ENCODE measurements around the gene PRR5L. TPM values are rescaled to one million over a fixed set of nuclear protein-coding genes. Genes with fewer than 3 reads are reported as not detected.

Gene PRR5L
- total and polyA plus RNA-seq, 12 donors: 1.7 to 10.2 (median 7.3) TPM

DNA sequence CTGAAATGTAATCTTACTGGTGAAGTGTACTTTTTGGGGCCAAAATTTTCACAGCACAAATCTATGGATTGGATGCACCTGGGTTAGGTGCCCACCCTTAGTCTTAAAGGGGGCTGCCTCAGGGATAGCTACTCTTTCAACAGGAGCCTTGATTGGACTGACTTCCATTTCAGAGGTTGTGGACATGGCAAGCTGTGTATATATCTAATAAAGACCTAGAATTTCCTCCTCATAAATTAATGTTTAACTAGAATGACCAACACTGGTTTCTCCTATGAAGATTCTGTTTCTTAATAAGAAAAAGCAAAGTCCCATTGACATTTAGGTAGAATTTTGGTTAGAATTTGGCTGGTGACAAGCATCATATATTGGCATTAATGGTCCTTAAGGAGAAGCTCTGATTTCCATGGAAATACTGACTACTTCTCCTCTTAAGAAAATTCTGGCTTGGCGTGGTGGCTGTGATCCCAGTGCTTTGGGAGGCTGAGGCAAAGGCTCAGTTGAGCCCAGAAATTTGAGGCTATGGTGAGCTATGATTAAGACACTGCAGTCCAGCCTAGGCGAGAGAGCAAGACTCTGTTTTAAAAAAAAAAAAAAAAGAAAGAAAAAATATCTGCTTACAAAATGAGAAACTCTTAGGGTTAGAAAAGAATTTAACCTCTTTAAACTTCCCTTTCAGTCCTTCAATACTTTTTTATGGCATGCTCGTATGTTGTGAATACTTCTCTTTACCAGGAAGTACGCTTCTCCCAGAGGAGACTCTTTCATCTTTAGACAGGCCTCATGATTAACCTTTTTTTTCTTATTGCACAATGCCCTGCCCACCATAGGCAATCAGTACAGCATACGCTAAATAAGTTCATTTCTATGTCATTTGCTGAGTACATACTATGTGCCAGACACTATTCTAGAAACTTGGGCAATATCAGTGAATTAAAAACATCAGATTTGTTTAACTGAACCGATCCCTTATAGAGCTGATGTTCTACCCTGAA, 77.2 kb downstream of the PRR5L start:
- TF ChIP-seq, protein P1, sequence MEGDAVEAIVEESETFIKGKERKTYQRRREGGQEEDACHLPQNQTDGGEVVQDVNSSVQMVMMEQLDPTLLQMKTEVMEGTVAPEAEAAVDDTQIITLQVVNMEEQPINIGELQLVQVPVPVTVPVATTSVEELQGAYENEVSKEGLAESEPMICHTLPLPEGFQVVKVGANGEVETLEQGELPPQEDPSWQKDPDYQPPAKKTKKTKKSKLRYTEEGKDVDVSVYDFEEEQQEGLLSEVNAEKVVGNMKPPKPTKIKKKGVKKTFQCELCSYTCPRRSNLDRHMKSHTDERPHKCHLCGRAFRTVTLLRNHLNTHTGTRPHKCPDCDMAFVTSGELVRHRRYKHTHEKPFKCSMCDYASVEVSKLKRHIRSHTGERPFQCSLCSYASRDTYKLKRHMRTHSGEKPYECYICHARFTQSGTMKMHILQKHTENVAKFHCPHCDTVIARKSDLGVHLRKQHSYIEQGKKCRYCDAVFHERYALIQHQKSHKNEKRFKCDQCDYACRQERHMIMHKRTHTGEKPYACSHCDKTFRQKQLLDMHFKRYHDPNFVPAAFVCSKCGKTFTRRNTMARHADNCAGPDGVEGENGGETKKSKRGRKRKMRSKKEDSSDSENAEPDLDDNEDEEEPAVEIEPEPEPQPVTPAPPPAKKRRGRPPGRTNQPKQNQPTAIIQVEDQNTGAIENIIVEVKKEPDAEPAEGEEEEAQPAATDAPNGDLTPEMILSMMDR (IDR thresholded peaks at IDR 0.05): no peak
- no peak for TF ChIP-seq POLR2A (IDR thresholded peaks at IDR 0.05)
- Histone ChIP-seq H3K27me3 (peaks cover 16% of the 10 kb centered on the region), H3K9me3 (replicated peaks in 1 of 3) (no peaks in the 10 kb centered on the region), H3K4me1 (replicated peaks in 1 of 2) (peaks cover 7 to 14% of the 10 kb centered on the region in 2 donors), H3K27ac (no peak overlapping the region), H3K36me3 (replicated peaks in 1 of 2) (no peaks in the 10 kb centered on the region), H3K4me3 (no peak overlapping the region)
- 65 to 78% (median 69%) methylated on average over 6 of the region's 6 CpGs for WGBS, 4 donors
- intact Hi-C loops (cut with DNase I): no loop called here
- DNase-seq: no peak

DNA sequence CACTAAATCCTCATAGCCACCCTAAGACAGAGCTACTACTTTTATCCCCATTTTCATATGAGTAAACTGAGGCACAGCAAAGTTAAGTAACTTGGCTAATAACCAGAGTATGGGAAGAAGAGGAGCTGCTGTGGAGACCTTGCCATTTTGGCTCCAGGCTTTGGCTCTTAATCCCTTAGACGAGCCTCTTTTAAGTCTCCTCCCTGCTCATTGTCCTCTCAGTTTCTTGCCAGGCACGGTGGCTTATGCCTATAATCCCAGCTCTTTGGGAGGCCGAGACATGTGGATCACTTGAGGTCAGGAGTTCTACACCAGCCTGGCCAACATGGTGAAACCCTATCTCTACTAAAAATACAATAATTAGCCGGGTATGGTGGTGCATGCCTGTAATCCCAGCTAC, 78.6 kb downstream of the PRR5L start:
- intact Hi-C loops (cut with DNase I): no loop called here
- no peak overlapping the region for H3K27ac ChIP-seq
- peaks cover 7 to 14% of the 10 kb centered on the region in 2 donors for H3K4me1 ChIP-seq (replicated peaks in 1 of 2)
- no peak overlapping the region for H3K4me3 ChIP-seq
- peaks cover 16% of the 10 kb centered on the region for H3K27me3 ChIP-seq
- no peaks in the 10 kb centered on the region for H3K9me3 ChIP-seq (replicated peaks in 1 of 3)
- WGBS, 4 donors: 68 to 83% (median 78%) methylated on average over 4 of the region's 4 CpGs
- no peak for TF ChIP-seq POLR2A (IDR thresholded peaks at IDR 0.05)
- TF ChIP-seq, protein P1 (IDR thresholded peaks at IDR 0.05): no peak
- H3K36me3 ChIP-seq (replicated peaks in 1 of 2): no peaks in the 10 kb centered on the region
- no peak for DNase-seq

DNA sequence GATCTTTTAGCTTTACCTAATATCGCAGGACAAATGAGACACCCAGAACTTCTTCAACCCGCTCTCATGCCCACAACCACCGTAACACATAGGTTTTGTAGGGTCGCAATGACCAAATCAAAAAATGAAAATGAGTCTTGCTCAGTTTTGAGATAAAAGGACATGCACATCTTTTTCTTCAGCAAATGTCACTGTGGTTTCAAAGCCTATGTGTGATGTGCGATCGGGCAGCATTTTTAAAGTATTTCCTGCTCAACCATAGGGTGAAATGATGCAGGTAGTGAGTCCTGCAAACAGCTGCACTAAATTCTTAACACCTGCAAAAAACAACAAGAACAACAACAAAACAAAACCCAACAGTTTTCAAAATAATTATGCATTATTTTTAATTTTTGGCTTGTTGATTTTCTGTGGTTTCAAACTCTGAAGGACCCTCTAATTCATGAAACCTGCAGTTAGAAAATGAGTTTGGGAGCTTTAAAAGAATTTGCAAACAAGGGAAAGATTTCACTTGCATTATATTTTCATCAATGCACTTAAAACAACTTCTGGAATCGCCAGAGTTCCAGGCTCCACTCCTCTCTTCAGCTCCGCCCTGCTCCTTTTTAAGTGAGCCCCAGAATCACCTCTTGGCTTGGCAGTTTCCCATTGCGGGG, 79.4 kb downstream of the PRR5L start:
- Histone ChIP-seq H3K27me3 (peaks cover 11% of the 10 kb centered on the region), H3K4me1 (replicated peaks in 1 of 2) (peaks cover 7 to 14% of the 10 kb centered on the region in 2 donors), H3K9me3 (replicated peaks in 1 of 3) (no peaks in the 10 kb centered on the region), H3K27ac (no peak overlapping the region), H3K4me3 (peak overlapping the region in 1 of 4 donors; percentile 55), H3K36me3 (replicated peaks in 1 of 2) (no peaks in the 10 kb centered on the region)
- 61 to 69% (median 64%) methylated on average over 9 of the region's 9 CpGs for WGBS, 4 donors
- intact Hi-C loops (cut with DNase I): no loop called here
- TF ChIP-seq POLR2A (IDR thresholded peaks at IDR 0.05): no peak
- TF ChIP-seq, protein P1 (IDR thresholded peaks at IDR 0.05): no peak
- DNase-seq: no peak
